Gastroesophageal sphincter (tissue), 4 donors: ENCODE results near the gene LPCAT4. TPM values are rescaled to one million over a fixed set of nuclear protein-coding genes. Genes with fewer than 3 reads are reported as not detected.

Source experiments
- ATAC-seq: fragments of 150-250 bp; one replicate; pipeline ENCODE4 v1.9.1; 2016; ENCODE audit warnings: mild to moderate bottlenecking, moderate library complexity
- H3K27ac ChIP-seq, 4 donors: fragments of 200-600 bp; sonication (generic) in 3 of 4; 1 replicate in 3 of 4; 2 replicates in 1 of 4; pipeline ENCODE4 v1.5.1; 2016 to 2019
- H3K27me3 ChIP-seq: fragments of 200-600 bp; sonication (generic); one replicate; pipeline ENCODE4 v1.5.1; 2019
- H3K36me3 ChIP-seq, 2 donors: fragments of 200-600 bp; sonication (generic); one replicate each; pipeline ENCODE4 v1.5.1; 2019; ENCODE audit warnings: control low read depth in 1 of 2
- H3K4me1 ChIP-seq, 3 donors: fragments of 200-600 bp; sonication (generic); 1 replicate in 2 of 3; 2 replicates in 1 of 3; pipeline ENCODE4 v1.5.1; 2016 to 2019; ENCODE audit warnings: control low read depth in 2 of 3
- H3K4me3 ChIP-seq, 2 donors: fragments of 200-600 bp; sonication (generic); one replicate each; pipeline ENCODE4 v1.5.1; 2019; ENCODE audit warnings: mild to moderate bottlenecking in 1 of 2, moderate library complexity in 1 of 2
- H3K9me3 ChIP-seq, 3 donors: fragments of 200-600 bp; sonication (generic); one replicate each; pipeline ENCODE4 v1.5.1; 2017 to 2019; ENCODE audit warnings: control low read depth in 2 of 3
- CTCF ChIP-seq, 4 experiments: fragments of 200-600 bp in 2 of 4; fragments of 450-650 bp in 2 of 4; sonication (generic) in 1 of 4; IDR thresholded peaks; one replicate each; pipeline ENCODE4 v1.5.1; 2017 to 2019; ENCODE audit warnings: antibody characterized with exemption in 4 of 4, mild to moderate bottlenecking in 2 of 4, moderate library complexity in 2 of 4
- EP300 ChIP-seq: sonication (generic); formaldehyde crosslinking; IDR thresholded peaks from one replicate; pipeline ENCODE4 v1.6.1; 2017; ENCODE audit warnings: antibody characterized with exemption, mild to moderate bottlenecking
- POLR2A ChIP-seq, 2 donors: fragments of 450-650 bp; IDR thresholded peaks; one replicate each; pipeline ENCODE4 v1.6.1; 2017; ENCODE audit warnings: antibody characterized with exemption in 2 of 2, mild to moderate bottlenecking in 2 of 2, moderate library complexity in 1 of 2
- POLR2AphosphoS5 ChIP-seq: sonication (generic); formaldehyde crosslinking; IDR thresholded peaks from one replicate; pipeline ENCODE4 v1.6.1; 2017; ENCODE audit warnings: antibody characterized with exemption
- WGBS, 2 donors: methylation state at CpG; one replicate each; pipeline ENCODE4 v1.1.5; 2018; ENCODE audit warnings: low coverage in 1 of 2; 5-methylcytosine and 5-hydroxymethylcytosine counted together
- small RNA-seq, 4 donors: library from RNA; depleted of rRNA; stranded (forward); fragments of <200 nt; gene quantifications; one replicate each; pipeline ENCODE3, GENCODE V24; 2016
- total RNA-seq, 4 donors: library from RNA; depleted of rRNA; stranded (reverse); fragments of >200 nt; gene quantifications; one replicate each; pipeline ENCODE4 v1.1.0, GENCODE V29; 2016

The LPCAT4 gene
- total RNA-seq, 4 donors from 2014 or later = 6.8 to 13.5 (median 10.7) TPM

DNA sequence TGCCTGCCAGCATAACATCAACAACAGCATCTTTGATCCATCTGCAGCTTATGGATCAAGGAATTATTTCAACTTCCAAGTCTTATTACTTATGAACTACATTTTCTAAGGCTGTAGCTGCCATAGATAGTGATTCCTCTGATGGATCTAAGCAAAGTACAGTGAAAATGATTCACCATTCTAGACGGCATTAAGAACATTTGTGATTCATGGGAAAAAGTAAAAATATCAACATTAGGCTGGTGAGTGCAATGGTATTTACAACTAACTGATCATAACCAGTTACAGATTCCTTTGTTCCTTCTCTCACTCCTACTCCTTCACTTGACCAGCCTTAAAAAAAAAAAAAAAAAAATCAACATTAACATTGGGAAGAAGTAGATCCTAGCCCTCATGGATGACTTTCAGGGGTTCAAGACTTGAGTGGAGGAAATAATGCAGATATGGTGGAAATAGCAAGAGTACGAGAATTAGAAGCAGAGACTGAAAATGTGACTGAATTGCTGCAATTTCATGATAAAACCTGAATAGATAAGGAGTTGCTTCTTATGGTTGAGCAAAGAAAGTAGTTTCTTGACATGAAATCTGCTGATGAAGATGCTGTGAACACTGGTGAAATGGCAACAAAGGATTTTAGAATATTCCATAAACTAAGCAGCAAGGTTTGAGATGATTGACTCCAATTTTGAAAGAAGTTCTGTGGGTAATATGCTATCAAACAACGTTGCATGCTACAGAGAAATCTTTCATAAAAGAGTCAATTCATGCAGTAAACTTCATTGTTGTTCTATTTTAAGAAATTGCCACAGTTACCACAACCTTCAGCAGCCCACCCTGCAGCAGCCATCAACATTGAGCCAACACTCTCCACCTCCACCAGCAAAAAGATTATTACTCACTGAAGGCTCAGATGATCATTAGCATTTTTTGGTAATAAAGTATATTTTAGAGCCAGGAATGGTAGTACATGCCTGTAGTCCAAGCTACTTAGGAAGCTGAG lies 52.2 kb downstream of the LPCAT4 start:
- Histone ChIP-seq H3K4me3 (no peak overlapping the region), H3K9me3 (no peaks in the 10 kb centered on the region), H3K27ac (no peak overlapping the region), H3K27me3 (no peaks in the 10 kb centered on the region), H3K36me3 (peaks cover 0 to 5% of the 10 kb centered on the region in 2 donors), H3K4me1 (peaks cover 0 to 26% (median 7%) of the 10 kb centered on the region in 3 donors)
- no peak for ATAC-seq
- TF ChIP-seq POLR2AphosphoS5 (no peak), CTCF (IDR thresholded peaks at IDR 0.05) (no peak), POLR2A (IDR thresholded peaks at IDR 0.05) (no peak), EP300 (no peak)
- 80 to 81% methylated on average over 2 to 3 of the region's 3 CpGs for WGBS, 2 donors

DNA sequence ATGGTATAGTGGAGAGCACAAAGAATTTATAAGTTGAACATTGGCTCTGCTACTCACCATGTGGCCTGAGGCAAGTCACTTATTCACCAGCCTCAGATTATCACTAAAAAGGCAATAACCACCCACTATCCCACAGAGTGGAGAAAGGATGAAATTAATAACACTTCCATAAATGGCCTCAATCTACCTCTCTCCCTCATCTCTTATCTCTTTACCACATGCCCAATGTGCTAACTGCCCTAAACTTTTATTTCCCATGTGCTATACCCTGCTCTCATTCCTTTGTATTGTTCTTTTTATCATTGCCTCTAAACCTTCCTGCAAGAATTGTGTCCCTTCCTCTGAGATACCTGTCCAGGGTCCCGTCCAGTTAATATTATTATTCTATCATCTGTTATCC lies 55.4 kb downstream of the LPCAT4 start:
- no peak overlapping the region for H3K27ac ChIP-seq
- H3K36me3 ChIP-seq = peaks cover 0 to 9% of the 10 kb centered on the region in 2 donors
- H3K4me3 ChIP-seq = no peak overlapping the region
- TF ChIP-seq POLR2A (IDR thresholded peaks at IDR 0.05) = no peak
- no peak for TF ChIP-seq POLR2AphosphoS5
- no peak for TF ChIP-seq EP300
- no peak for TF ChIP-seq CTCF (IDR thresholded peaks at IDR 0.05)
- no peak for ATAC-seq
- H3K4me1 ChIP-seq = peaks cover 0 to 3% (median 0%) of the 10 kb centered on the region in 3 donors
- H3K27me3 ChIP-seq = no peaks in the 10 kb centered on the region
- H3K9me3 ChIP-seq = no peaks in the 10 kb centered on the region
- 100% methylated on average over 1 of the region's 1 CpG for WGBS, 2 donors

Small RNAs within 50 kb of the gene (small RNA-seq; reads per million reads assigned to genes)
- gene MIR1233-1 (0 reads per million in 4 donors), gene RF00019 (0 reads per million in 4 donors)

Other genes with a start within 250 kb of the LPCAT4 start
- gene KATNBL1, start 157.1 kb downstream of the LPCAT4 start, total RNA-seq = 10 to 100 TPM; 28.6 to 60.7 (median 40.0) TPM
- gene EMC4, start 142.2 kb downstream of the LPCAT4 start, total RNA-seq = 100 to 1,000 TPM; 138 to 173 (median 161) TPM
- 10 to 100 TPM; 12.0 to 19.0 (median 15.7) TPM for gene SLC12A6, start 29.4 kb downstream of the LPCAT4 start, total RNA-seq
- 100 to 1,000 TPM in 2 of 4 donors, 10 to 100 TPM in 2; 93.3 to 128 (median 108) TPM for gene NOP10, start 24.1 kb downstream of the LPCAT4 start, total RNA-seq
- gene NUTM1, start 23.9 kb downstream of the LPCAT4 start, total RNA-seq = under 1 TPM in 1 of 4 donors, not detected in 3; 0.12 TPM
- 10 to 100 TPM in 3 of 4 donors, 1 to 10 TPM in 1; 6.0 to 66.5 (median 27.1) TPM for gene GOLGA8A, start 70.6 kb upstream of the LPCAT4 start, total RNA-seq
- 100 to 1,000 TPM in 1 of 4 donors, 10 to 100 TPM in 2, 1 to 10 TPM in 1; 1.6 to 180 (median 52.5) TPM for gene GOLGA8B, start 216.5 kb upstream of the LPCAT4 start, total RNA-seq